HFFc6 (cell line): ENCODE measurements around the gene TMEM233. TPM values are rescaled to one million over a fixed set of nuclear protein-coding genes. Genes with fewer than 3 reads are reported as not detected.

ENCODE experiments used
- DNase-seq: peaks from one replicate; pipeline ENCODE4 v3.0.0-alpha.2; 2018
- H3K27ac Mint-ChIP-seq: 2 replicates; pipeline ENCODE4 v1.8.0; 2020; ENCODE audit warnings: mild to moderate bottlenecking, mixed read lengths
- H3K27me3 Mint-ChIP-seq: 2 replicates; pipeline ENCODE4 v1.8.0; 2021; ENCODE audit warnings: mild to moderate bottlenecking, moderate library complexity, mixed read lengths; ENCODE audit not compliant: insufficient read depth
- H3K36me3 Mint-ChIP-seq: 2 replicates; pipeline ENCODE4 v1.8.0; 2021; ENCODE audit warnings: low read depth, mixed read lengths
- H3K4me1 Mint-ChIP-seq: 2 replicates; pipeline ENCODE4 v1.8.0; 2020; ENCODE audit warnings: low read depth, mixed read lengths
- H3K4me3 Mint-ChIP-seq: 2 replicates; pipeline ENCODE4 v1.8.0; 2020; ENCODE audit warnings: mild to moderate bottlenecking, moderate library complexity, mixed read lengths
- H3K9me3 Mint-ChIP-seq: 2 replicates; pipeline ENCODE4 v1.8.0; 2020; ENCODE audit warnings: mild to moderate bottlenecking, mixed read lengths
- total RNA-seq, 6 experiments: library from RNA; stranded (reverse); fragmentation: NEBNext Ultra II Directional; extraction: Animal tissue kit (Norgen Biotek cat#: 25700); gene quantifications; 2 replicates in 1 of 6; 3 replicates in 5 of 6; pipeline ENCODE4 v1.2.3, GENCODE V29; 2021
- TF ChIP-seq, protein P1 (sequence below): fragments of 200-600 bp; sonication (generic); IDR thresholded peaks from 2 replicates; pipeline ENCODE4 v1.5.0; 2021; ENCODE audit warnings: antibody characterized with exemption, mild to moderate bottlenecking

Gene TMEM233
- total RNA-seq, 6 experiments from 2014 or later = not detected

DNA sequence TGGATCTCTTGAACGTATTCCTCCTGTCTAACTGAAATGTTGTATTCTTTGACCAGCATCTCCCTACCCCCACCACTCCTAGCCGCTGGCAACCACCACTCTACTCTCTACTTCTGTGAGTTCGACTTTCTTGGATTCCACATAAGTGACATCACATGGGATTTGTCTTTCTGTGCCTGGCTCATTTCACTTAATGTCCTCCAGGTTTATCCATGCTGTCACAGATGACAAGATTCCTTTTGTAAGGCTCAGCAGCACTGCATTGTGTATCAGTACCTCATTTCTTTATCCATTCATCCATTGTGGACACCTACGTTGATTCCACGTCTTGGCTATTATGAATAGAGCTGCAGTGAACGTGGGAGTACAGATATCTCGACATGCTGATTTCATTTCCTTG is 84.9 kb downstream of the TMEM233 start:
- peaks cover 54% of the 10 kb centered on the region for H3K36me3 Mint-ChIP-seq
- no peaks in the 10 kb centered on the region for H3K9me3 Mint-ChIP-seq
- H3K27ac Mint-ChIP-seq = no peak overlapping the region
- TF ChIP-seq, protein P1, sequence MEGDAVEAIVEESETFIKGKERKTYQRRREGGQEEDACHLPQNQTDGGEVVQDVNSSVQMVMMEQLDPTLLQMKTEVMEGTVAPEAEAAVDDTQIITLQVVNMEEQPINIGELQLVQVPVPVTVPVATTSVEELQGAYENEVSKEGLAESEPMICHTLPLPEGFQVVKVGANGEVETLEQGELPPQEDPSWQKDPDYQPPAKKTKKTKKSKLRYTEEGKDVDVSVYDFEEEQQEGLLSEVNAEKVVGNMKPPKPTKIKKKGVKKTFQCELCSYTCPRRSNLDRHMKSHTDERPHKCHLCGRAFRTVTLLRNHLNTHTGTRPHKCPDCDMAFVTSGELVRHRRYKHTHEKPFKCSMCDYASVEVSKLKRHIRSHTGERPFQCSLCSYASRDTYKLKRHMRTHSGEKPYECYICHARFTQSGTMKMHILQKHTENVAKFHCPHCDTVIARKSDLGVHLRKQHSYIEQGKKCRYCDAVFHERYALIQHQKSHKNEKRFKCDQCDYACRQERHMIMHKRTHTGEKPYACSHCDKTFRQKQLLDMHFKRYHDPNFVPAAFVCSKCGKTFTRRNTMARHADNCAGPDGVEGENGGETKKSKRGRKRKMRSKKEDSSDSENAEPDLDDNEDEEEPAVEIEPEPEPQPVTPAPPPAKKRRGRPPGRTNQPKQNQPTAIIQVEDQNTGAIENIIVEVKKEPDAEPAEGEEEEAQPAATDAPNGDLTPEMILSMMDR = no peak
- no peak for DNase-seq
- H3K27me3 Mint-ChIP-seq = no peaks in the 10 kb centered on the region
- no peak overlapping the region for H3K4me3 Mint-ChIP-seq
- peaks cover 24% of the 10 kb centered on the region for H3K4me1 Mint-ChIP-seq

DNA sequence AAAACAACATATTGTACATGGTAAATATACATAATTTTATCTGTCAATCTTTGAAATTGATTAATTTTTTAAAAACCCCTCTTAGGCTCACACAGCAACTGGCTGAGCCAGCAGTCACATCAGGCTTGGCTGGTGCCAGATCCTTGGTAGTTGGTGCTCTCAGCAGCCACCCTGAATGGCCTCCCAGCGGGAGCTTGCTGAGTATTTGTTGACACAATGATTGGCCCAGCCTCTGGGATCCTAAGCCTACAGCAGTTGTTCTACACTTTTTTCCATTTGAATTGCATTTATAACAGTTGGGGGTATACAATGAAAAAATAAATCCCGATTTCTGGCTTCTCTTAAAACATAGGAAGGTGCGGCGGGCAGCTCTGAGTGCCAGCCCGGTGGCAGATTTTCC is 85.5 kb downstream of the TMEM233 start:
- no peak for DNase-seq
- H3K4me1 Mint-ChIP-seq = peaks cover 30% of the 10 kb centered on the region
- no peaks in the 10 kb centered on the region for H3K27me3 Mint-ChIP-seq
- peaks cover 48% of the 10 kb centered on the region for H3K36me3 Mint-ChIP-seq
- H3K27ac Mint-ChIP-seq = no peak overlapping the region
- no peak overlapping the region for H3K4me3 Mint-ChIP-seq
- no peaks in the 10 kb centered on the region for H3K9me3 Mint-ChIP-seq
- TF ChIP-seq, protein P1 = no peak

DNA sequence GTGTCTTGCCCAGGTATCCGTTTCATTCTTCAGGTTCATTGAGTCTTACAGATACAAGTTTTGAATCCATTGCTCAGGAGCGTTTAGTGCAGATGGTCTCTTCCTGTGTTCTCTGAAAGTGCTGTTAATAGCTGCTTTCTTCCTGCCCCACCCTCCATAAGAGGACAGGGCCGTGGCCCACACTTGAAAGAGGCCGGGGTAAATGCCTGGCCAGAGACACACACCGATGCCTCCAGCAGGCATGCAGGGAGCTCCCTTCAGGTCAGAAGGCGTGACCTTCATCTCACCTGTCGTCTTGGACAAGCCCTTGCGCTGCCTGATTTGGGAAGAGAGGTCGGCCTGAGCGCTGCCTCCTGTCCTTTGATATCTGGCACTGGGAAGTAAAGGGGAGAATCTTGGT is 85.9 kb downstream of the TMEM233 start:
- peaks cover 44% of the 10 kb centered on the region for H3K36me3 Mint-ChIP-seq
- no peaks in the 10 kb centered on the region for H3K9me3 Mint-ChIP-seq
- no peak overlapping the region for H3K27ac Mint-ChIP-seq
- H3K4me3 Mint-ChIP-seq = no peak overlapping the region
- H3K27me3 Mint-ChIP-seq = no peaks in the 10 kb centered on the region
- peaks cover 32% of the 10 kb centered on the region for H3K4me1 Mint-ChIP-seq
- DNase-seq = no peak
- TF ChIP-seq, protein P1 = no peak

DNA sequence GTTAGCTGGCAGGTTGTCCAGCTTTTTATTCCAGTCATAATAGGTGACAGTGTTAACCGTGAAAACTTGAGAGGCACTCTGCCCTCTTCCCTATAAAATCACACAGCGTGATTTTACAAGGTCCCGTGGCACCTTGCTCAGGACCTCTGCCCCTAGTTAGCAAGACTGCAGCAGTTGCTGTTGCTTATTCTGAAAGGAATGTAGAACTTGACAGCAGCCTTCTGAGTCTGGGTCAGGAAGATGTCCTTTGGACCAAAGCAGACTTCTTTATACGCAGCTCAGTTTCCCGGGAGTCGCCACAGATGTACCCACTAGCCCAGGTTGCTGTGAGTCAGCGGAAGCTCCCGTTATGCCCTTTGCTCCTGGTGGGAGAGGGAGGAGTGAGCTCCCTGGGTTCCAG is 87.5 kb downstream of the TMEM233 start:
- no peak overlapping the region for H3K4me3 Mint-ChIP-seq
- H3K36me3 Mint-ChIP-seq = peaks cover 47% of the 10 kb centered on the region
- H3K27ac Mint-ChIP-seq = no peak overlapping the region
- no peaks in the 10 kb centered on the region for H3K27me3 Mint-ChIP-seq
- TF ChIP-seq, protein P1 = no peak
- H3K9me3 Mint-ChIP-seq = no peaks in the 10 kb centered on the region
- no peak for DNase-seq
- H3K4me1 Mint-ChIP-seq = peaks cover 39% of the 10 kb centered on the region

DNA sequence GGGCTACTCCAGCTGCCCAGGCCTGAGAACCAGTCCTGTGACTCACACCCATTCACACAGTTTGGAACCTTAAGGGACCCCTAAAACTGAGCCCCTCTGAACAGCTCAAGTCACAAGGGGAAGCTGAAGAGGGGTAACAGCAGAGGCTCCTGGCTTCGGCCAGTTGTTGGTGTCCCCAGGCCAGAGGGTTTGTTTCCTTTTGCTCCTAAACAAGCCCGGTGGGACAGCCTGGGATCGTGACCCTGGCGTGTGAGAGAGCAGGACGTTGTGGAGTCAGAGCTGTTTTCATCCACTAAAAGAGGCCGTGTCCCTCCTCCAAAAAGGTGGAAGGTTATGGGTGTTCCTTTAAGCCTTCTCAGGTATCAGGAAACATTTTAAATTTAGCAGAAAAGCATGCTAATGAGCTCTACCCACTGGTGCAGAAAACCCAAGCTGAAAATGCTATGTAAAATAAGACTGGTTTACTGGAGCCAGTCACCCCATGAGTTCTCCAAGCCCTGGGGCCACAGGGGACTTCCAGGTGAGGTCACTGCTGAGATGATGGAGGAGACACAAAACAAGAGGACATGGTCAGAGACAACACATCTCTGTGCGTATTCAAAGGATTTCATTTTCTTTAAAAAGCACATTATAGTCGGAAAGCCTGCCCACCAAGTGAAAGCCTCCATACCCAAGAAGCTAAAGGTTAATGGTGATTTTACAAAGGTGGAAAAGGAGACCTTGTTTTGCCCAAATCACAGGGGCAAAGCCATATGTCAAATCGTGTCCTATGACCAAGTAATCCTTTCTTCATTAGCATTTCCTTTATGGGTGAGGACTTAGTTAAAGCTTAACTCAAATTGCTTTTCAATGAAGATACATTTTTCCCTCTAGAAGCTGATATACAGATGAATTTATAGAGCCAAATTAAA is 88.4 kb downstream of the TMEM233 start:
- Mint-ChIP-seq H3K27me3 (no peaks in the 10 kb centered on the region), H3K27ac (peak overlapping the region; percentile 76)
- TF ChIP-seq, protein P1 = no peak

More for the DNA sequence above, 88.4 kb downstream of the TMEM233 start:
- Mint-ChIP-seq H3K9me3 (no peaks in the 10 kb centered on the region), H3K36me3 (peaks cover 47% of the 10 kb centered on the region), H3K4me3 (no peak overlapping the region), H3K4me1 (peaks cover 39% of the 10 kb centered on the region)
- DNase-seq = no peak
